K562 (cell line): ENCODE measurements around the gene PPT1. TPM values are rescaled to one million over a fixed set of nuclear protein-coding genes. Genes with fewer than 3 reads are reported as not detected.
A peak's percentile ranks its signal among the peaks of the same experiment; 100 is the strongest.

Experiments
- ARNT ChIP-seq, 2 experiments: fragments of 450-650 bp; IDR thresholded peaks; 2 replicates each; pipeline ENCODE4 v1.6.1; 2016; ENCODE audit warnings: mild to moderate bottlenecking in 1 of 2
- CHD1 ChIP-seq: fragments of 200-600 bp; sonication (generic); IDR thresholded peaks from one replicate; pipeline ENCODE4 v1.6.1; 2012; ENCODE audit warnings: mild to moderate bottlenecking, moderate library complexity, low read length, inconsistent platforms
- HNRNPL ChIP-seq: fragments of 200-400 bp; formaldehyde crosslinking; IDR thresholded peaks from 2 replicates; pipeline ENCODE4 v1.6.1; 2017; ENCODE audit warnings: low read depth, mild to moderate bottlenecking, low read length
- NR1H2 ChIP-seq: sonication (generic); formaldehyde crosslinking; IDR thresholded peaks from 2 replicates; pipeline ENCODE4 v1.4.0; 2020; ENCODE audit warnings: mild to moderate bottlenecking, missing genetic modification reagents
- NR3C1 ChIP-seq: sonication (generic); formaldehyde crosslinking; IDR thresholded peaks from 2 replicates; pipeline ENCODE4 v1.8.1; 2022; ENCODE audit warnings: missing genetic modification reagents
- PHF20 ChIP-seq: fragments of 450-650 bp; IDR thresholded peaks from 2 replicates; pipeline ENCODE4 v1.6.1; 2018; ENCODE audit not compliant: partially characterized antibody
- PHTF2 ChIP-seq: fragments of 250-450 bp; sonication (Bioruptor Pico); IDR thresholded peaks from 2 replicates; pipeline ENCODE4 v1.5.0; 2021; ENCODE audit warnings: mild to moderate bottlenecking
- TFAM ChIP-seq: fragments of 250-450 bp; sonication (Bioruptor Pico); conservative IDR thresholded peaks from 2 replicates; pipeline ENCODE4 v1.5.0; 2021; ENCODE audit warnings: mild to moderate bottlenecking, moderate library complexity
- ZKSCAN1 ChIP-seq: fragments of 150-350 bp; IDR thresholded peaks from 2 replicates; pipeline ENCODE4 v1.6.1; 2016; ENCODE audit warnings: low read depth, low read length
- ZNF146 ChIP-seq: IDR thresholded peaks from one replicate; pipeline ENCODE4 v1.6.1; 2018; ENCODE audit warnings: missing compliant biosample characterization; ENCODE audit not compliant: unreplicated experiment
- ZNF3 ChIP-seq: fragments of 250-450 bp; sonication (Bioruptor Pico); IDR thresholded peaks from 2 replicates; pipeline ENCODE4 v1.5.0; 2021; ENCODE audit warnings: mild to moderate bottlenecking, moderate library complexity
- ZNF347 ChIP-seq: fragments of 450-650 bp; formaldehyde crosslinking; IDR thresholded peaks from 2 replicates; pipeline ENCODE4 v1.4.0; 2020; ENCODE audit warnings: low read depth, mild to moderate bottlenecking, moderate library complexity
- ZNF695 ChIP-seq: fragments of 450-650 bp; formaldehyde crosslinking; IDR thresholded peaks from 2 replicates; pipeline ENCODE4 v1.4.0; 2020; ENCODE audit warnings: mild to moderate bottlenecking, moderate library complexity
- polyA plus RNA-seq, 8 experiments: library from polyadenylated mRNA; depleted of rRNA in 4 of 8; stranded (reverse) in 5 of 8; unstranded in 3 of 8; fragments of >200 nt; fragmentation: Nextera tagmentation in 2 of 8; fragmentation: Illumina TruSeq in 1 of 8; extraction: Ambion mirVana in 2 of 8; extraction: Trizol in 1 of 8; gene quantifications; 2 replicates each; pipeline versions ENCODE4 v1.2.1 to v1.2.3, GENCODE V29; 2011 to 2014; ENCODE audit warnings: inconsistent platforms in 1 of 8, missing spikeins in 1 of 8
- total RNA-seq, 7 experiments: library from RNA; depleted of rRNA in 6 of 7; stranded (reverse); fragments of >200 nt in 6 of 7; fragmentation: Illumina TruSeq in 2 of 7; extraction: Trizol in 2 of 7; gene quantifications; 2 replicates each; pipeline versions ENCODE4 v1.2.1 to v1.2.3, GENCODE V29; 2011 to 2021; ENCODE audit warnings: low replicate concordance in 1 of 7
- TF ChIP-seq, protein P1 (sequence below): fragments of 150-350 bp; IDR thresholded peaks from 2 replicates; pipeline ENCODE4 v1.6.1; 2014; ENCODE audit warnings: low read depth, mild to moderate bottlenecking, low read length, borderline replicate concordance
- TF ChIP-seq, protein P2 (sequence below): IDR thresholded peaks from 2 replicates; pipeline ENCODE4 v1.6.1; 2012; ENCODE audit warnings: low read depth, low read length, improper control_type of control experiment, borderline replicate concordance
- TF ChIP-seq, protein P3 (sequence below): fragments of 250-450 bp; sonication (Bioruptor Pico); IDR thresholded peaks from 2 replicates; pipeline ENCODE4 v1.4.0; 2020

PPT1 gene
- total and polyA plus RNA-seq, 9 of the 15 experiments (the other 6 are each of a cell fraction or from before 2014, with no cell fraction given): 72.2 to 285 (median 143) TPM

DNA sequence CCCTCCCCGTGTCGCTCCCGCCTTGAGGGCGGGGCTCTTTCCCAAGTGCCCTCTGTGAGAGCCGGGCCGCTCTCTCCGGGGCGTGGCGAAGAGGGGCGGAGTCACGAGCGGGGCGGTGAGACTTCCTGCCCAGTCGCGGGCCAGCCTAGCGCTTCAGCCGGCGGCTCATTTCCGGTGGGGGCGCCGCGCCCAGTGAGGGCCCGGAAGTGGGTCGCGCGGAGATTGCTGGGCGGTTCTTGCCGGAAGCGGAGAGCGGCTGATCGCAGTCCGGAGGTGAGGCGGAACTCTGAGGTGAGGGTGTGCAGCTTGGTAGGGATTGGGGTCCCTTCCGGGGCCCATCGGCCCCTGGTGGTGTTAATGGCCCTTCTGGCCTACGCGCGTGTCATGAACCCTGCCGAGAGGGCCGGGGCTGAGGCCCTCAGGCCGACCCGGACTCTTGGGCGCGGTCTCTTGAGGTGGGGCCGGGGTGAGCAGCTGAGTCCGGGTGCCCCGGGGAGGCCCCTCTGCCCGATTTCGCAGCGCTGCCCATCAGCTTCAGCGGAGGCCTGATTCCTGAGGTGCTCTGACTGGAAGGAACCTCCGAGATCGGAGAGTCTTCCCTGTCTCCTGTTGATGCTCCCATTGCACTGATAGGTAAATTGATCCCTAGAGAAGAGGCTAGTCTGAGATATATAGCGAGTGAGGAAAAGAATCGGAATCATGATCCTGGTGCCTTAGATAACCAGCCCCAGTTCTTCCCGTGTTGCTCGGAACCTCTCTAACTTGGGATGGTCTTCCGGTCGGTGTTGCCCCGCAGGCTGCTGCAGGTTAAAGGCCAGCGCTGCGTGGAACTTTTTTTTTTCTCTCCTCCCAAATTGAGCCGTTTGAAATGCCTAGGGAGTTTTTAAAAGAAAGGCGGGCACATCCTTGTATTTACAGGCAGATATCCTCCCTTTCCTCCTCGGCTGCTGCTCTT is 56.3 kb downstream of the PPT1 start, which contains the start of gene CAP1 (continued):
- TF ChIP-seq, protein P1, sequence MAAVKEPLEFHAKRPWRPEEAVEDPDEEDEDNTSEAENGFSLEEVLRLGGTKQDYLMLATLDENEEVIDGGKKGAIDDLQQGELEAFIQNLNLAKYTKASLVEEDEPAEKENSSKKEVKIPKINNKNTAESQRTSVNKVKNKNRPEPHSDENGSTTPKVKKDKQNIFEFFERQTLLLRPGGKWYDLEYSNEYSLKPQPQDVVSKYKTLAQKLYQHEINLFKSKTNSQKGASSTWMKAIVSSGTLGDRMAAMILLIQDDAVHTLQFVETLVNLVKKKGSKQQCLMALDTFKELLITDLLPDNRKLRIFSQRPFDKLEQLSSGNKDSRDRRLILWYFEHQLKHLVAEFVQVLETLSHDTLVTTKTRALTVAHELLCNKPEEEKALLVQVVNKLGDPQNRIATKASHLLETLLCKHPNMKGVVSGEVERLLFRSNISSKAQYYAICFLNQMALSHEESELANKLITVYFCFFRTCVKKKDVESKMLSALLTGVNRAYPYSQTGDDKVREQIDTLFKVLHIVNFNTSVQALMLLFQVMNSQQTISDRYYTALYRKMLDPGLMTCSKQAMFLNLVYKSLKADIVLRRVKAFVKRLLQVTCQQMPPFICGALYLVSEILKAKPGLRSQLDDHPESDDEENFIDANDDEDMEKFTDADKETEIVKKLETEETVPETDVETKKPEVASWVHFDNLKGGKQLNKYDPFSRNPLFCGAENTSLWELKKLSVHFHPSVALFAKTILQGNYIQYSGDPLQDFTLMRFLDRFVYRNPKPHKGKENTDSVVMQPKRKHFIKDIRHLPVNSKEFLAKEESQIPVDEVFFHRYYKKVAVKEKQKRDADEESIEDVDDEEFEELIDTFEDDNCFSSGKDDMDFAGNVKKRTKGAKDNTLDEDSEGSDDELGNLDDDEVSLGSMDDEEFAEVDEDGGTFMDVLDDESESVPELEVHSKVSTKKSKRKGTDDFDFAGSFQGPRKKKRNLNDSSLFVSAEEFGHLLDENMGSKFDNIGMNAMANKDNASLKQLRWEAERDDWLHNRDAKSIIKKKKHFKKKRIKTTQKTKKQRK: no peak
- TF ChIP-seq ZNF146 (CRISPR knock-in tag): peak; percentile 15
- no peak; the same call in 1 of the 2 replicates for TF ChIP-seq NR1H2
- no peak for TF ChIP-seq ZNF347 (CRISPR knock-in tag)
- no peak for TF ChIP-seq ZNF3 (CRISPR knock-in tag)
- no peak for TF ChIP-seq HNRNPL
- no peak for TF ChIP-seq ARNT (IDR thresholded peaks at IDR 0.05)
- peak; percentile 81 for TF ChIP-seq CHD1
- TF ChIP-seq ZNF695: no peak
- TF ChIP-seq PHTF2 (CRISPR knock-in tag): peak; percentile 68; the same call in 1 of the 2 replicates
- no peak for TF ChIP-seq ZKSCAN1
- TF ChIP-seq PHF20: peak; percentile 79
- TF ChIP-seq, protein P2, sequence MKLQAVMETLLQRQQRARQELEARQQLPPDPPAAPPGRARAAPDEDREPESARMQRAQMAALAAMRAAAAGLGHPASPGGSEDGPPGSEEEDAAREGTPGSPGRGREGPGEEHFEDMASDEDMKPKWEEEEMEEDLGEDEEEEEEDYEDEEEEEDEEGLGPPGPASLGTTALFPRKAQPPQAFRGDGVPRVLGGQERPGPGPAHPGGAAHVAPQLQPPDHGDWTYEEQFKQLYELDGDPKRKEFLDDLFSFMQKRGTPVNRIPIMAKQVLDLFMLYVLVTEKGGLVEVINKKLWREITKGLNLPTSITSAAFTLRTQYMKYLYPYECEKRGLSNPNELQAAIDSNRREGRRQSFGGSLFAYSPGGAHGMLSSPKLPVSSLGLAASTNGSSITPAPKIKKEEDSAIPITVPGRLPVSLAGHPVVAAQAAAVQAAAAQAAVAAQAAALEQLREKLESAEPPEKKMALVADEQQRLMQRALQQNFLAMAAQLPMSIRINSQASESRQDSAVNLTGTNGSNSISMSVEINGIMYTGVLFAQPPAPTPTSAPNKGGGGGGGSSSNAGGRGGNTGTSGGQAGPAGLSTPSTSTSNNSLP: no peak
- TF ChIP-seq NR3C1: no peak
- TF ChIP-seq, protein P3, sequence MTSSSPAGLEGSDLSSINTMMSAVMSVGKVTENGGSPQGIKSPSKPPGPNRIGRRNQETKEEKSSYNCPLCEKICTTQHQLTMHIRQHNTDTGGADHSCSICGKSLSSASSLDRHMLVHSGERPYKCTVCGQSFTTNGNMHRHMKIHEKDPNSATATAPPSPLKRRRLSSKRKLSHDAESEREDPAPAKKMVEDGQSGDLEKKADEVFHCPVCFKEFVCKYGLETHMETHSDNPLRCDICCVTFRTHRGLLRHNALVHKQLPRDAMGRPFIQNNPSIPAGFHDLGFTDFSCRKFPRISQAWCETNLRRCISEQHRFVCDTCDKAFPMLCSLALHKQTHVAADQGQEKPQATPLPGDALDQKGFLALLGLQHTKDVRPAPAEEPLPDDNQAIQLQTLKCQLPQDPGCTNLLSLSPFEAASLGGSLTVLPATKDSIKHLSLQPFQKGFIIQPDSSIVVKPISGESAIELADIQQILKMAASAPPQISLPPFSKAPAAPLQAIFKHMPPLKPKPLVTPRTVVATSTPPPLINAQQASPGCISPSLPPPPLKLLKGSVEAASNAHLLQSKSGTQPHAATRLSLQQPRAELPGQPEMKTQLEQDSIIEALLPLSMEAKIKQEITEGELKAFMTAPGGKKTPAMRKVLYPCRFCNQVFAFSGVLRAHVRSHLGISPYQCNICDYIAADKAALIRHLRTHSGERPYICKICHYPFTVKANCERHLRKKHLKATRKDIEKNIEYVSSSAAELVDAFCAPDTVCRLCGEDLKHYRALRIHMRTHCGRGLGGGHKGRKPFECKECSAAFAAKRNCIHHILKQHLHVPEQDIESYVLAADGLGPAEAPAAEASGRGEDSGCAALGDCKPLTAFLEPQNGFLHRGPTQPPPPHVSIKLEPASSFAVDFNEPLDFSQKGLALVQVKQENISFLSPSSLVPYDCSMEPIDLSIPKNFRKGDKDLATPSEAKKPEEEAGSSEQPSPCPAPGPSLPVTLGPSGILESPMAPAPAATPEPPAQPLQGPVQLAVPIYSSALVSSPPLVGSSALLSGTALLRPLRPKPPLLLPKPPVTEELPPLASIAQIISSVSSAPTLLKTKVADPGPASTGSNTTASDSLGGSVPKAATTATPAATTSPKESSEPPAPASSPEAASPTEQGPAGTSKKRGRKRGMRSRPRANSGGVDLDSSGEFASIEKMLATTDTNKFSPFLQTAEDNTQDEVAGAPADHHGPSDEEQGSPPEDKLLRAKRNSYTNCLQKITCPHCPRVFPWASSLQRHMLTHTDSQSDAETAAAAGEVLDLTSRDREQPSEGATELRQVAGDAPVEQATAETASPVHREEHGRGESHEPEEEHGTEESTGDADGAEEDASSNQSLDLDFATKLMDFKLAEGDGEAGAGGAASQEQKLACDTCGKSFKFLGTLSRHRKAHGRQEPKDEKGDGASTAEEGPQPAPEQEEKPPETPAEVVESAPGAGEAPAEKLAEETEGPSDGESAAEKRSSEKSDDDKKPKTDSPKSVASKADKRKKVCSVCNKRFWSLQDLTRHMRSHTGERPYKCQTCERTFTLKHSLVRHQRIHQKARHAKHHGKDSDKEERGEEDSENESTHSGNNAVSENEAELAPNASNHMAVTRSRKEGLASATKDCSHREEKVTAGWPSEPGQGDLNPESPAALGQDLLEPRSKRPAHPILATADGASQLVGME (CRISPR knock-in tag): 0 out of 2 replicates have a peak, but pooled peaks have one; percentile 37
- no peak for TF ChIP-seq TFAM (CRISPR knock-in tag)
